Left lobe of liver (tissue), 2 donors: Measurements from ENCODE around the gene PIK3R5. TPM values are rescaled to one million over a fixed set of nuclear protein-coding genes. Genes with fewer than 3 reads are reported as not detected.
"Not testable (repeated sequence)": the region's sequence is repeated elsewhere in the genome, so short reads cannot be mapped to it uniquely, and the experiment has no call there.

Experiments used
- ATAC-seq: fragments of 200-7000 bp; cut with Tn5 transposase; one replicate; pipeline ENCODE4 v1.9.1; 2020; ENCODE audit warnings: mild to moderate bottlenecking, moderate library complexity
- DNase-seq: peaks from one replicate; pipeline ENCODE4 v3.0.0-alpha.2; 2020; ENCODE audit warnings: low spot score
- total RNA-seq: library from RNA; stranded (reverse); gene quantifications from one replicate; pipeline ENCODE4 v1.2.1, GENCODE V29; 2021
- donor health status: DM: no; HTN: no; CAD: no; lungs with moderate emphysema.
- donor health status: DM: no; HTN: yes; CAD: no.

The PIK3R5 gene
- total RNA-seq, 1 donor from 2014 or later, result 3.3 TPM

DNA sequence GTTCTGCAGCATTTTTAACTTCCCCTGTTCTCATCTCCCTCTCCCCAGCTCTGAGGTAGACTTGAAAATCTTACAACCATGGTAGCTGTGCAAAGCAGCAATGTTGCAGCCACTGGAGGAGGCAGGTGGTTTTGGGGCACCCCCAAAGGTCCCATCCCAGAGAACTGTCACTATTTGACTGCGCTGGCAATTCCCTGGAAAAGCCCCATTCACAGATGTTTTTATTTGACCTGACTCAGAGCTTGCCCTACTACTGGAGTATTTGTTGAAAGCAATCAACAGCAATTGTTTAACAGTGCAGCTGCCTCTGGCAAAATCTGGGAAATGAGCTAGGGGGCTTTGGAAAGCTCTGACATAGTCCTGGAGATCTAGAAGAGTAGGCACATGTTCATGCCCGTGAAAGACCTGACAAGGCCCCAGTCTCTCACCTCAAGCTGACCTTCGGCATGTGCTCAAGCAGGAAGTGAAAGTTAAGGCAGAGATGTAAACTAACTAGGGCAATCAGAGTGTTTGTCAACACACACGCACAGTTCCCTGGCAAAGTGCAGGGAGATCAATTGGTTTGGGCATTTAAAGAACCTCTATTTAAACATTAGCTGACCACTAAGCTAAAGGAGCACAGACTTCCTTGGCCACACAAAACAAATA, 19.7 kb upstream of the PIK3R5 start:
- DNase-seq, result no peak
- ATAC-seq, result peak; percentile 69

- ATAC-seq, DNase-seq: not testable (repeated sequence)
Measured at GRCh38 chr17:8984225-8984624, 18.7 kb upstream of the PIK3R5 start.

DNA sequence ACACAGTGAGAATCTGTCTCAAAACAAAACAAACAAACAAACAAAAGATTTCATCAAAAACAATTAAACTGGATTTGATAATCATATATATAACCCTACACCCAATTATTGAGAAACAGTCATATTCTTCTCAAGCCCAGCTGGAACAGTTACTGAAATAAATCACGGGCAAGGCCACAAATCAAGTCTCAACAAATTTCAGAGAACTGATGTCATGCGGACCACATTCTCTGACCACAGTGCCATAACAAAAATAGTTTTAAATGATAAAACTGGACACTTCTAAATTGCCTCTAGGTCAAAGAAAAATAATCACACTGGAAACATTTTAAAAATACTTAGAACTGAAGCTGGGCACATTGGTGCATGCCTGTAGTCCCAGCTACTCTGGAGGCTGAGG, 15.9 kb upstream of the PIK3R5 start:
- no peak for ATAC-seq

DNA sequence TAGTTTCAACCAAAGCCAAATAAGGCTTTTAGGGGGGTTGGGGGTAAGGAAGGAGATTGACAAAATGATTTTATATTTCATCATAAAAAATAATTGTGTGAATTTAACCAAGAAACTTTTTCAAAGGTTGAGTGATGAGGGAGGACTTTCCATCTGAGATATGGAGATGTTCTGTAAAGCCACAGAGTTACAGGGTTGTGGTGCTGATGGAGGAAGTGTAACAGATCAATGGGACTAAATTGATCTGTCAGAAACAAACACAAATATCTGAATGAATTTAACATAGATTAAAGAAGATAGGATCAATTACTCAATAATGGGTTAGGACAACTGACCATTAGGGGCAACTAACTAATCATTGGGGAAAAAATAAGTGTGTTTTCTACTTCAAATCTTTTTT, 14.2 kb upstream of the PIK3R5 start:
- no peak for ATAC-seq
- DNase-seq, result no peak

More for the DNA sequence above, 15.9 kb upstream of the PIK3R5 start:
- DNase-seq, result no peak

GRCh38 chr17:8976638-8977037, 11.1 kb upstream of the PIK3R5 start:
- ATAC-seq (no peak), DNase-seq (no peak)

DNA sequence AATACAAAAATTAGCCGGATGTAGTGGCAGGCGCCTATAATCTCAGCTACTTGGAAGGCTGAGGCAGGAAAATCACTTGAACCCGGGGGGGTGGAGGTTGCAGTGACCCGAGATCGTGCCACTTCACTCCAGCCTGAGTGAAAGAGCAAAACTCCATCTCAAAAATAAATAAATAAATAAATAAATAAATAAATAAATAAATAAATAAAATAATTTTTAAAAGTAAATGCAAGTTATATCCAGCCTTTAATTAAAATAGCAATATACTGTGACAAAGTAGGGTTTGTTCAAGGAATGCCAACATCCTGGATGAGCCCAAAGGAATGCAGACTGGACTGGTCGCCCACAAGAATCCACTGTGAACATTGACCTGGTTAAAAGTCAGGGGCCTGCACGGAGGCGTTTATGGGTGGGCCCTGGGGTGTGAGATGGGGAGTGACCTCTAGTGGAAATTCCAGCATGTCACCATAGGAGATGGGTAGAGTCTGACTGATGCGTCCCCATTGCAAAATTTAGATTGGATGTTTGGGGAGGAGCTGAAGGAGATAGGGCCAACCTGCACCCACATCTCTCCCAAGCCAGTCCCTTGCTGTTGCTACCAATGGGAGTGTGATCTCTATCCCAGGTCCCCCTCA, 9.7 kb upstream of the PIK3R5 start:
- no peak for DNase-seq
- no peak for ATAC-seq

DNA sequence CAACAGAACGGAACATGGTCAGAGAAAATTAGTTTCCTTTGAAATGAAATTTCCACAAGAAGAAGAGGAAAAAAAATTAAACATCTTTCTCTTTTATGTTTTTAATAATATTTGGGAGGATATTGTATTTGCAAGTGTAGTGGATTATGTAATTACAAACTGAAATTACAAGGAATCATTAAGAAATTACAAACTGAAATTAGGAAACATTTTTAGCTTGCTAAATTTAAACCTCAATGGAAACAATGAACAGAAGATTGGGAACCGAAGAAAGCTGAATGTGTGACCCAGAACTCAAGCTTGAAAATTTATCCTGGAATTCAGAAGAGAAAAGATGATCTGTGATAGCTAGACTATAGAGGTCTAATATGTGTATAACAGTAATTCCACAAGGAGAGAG, 4.4 kb upstream of the PIK3R5 start:
- ATAC-seq, result no peak
- no peak for DNase-seq

DNA sequence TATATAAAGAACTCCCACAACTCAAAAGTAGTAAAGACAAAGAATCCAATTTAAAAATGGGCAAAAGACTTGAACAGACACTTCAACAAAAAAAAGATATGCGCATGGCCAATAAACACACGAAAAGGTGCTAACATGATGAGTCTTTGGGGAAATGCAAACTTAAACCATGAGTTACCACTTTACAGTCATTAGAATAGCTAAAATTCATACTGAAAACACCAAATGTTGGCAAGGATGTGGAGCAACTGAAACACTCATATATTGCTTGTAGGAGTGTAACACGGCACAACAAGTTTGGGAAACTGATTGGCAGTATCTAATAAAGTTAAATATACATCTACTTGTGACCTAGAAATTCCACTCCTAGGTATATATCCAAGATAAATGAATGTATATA, 3.0 kb upstream of the PIK3R5 start:
- no peak for ATAC-seq
- no peak for DNase-seq

DNA sequence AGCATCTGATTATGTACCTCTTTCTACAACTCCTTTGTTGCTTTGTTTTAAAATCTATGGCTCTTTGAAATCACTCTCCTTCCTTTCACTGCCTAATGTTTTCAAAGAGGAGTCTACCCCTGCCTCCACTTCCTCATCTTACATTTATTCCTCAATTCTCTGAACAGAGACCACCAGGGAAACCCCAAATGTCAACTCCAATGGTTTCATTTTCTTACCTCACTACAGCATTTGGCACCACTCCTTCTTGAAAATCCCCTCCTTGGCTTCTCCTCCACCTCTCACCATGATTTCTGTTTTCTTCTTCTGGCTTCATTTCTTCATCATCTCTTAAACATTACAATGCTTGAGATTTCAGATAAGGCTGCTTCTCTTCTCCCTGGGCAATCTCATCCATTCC, 2.4 kb upstream of the PIK3R5 start:
- ATAC-seq (no peak), DNase-seq (no peak)

DNA sequence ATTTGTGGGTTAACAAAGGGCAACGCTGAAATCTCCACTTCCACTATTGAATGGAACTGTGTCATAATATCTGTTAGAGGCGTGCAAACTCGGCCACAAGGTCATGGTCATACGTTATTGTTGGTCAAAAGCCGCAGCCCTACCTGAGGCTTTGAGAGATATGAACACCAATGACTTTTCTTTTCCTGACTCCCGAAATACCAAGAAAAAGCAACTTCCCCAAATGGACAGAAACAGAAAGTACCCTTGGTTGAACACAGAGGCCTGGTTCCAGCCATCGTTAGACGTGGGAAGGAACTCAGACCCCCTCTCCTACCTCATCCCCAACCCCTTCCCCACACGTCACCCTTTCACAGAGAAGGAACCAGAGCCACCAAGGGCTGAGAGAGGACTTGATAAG, 1.4 kb upstream of the PIK3R5 start:
- no peak for DNase-seq
- peak; percentile 14 for ATAC-seq

GRCh38 chr17:8964801-8965393, 610 bp downstream of the PIK3R5 start:
- ATAC-seq (peak; percentile 43), DNase-seq (no peak)

GRCh38 chr17:8963647-8964258, 1.8 kb downstream of the PIK3R5 start:
- no peak for DNase-seq
- ATAC-seq, result no peak

- DNase-seq, result no peak
- no peak for ATAC-seq
Measured at GRCh38 chr17:8963014-8963413, 2.5 kb downstream of the PIK3R5 start.

DNA sequence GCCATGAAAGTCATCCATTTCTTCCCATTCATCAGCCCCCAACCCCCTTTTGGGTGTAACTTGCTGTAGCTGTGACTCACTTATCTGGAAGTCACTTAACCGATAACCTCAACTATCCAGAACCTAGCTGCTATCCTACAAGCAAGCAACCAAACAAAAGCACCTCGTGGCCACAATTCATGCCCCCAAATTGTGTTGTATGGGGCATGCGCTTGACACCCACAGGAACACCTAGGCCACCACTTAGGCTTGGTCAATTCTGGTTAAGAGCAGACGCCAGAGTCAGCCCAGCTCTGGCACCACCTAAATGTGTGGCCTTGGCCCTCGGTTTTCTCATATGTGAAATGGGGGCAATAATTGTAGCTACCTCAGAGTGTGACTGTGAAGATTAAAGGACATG, 3.7 kb downstream of the PIK3R5 start:
- ATAC-seq (no peak), DNase-seq (no peak)

DNA sequence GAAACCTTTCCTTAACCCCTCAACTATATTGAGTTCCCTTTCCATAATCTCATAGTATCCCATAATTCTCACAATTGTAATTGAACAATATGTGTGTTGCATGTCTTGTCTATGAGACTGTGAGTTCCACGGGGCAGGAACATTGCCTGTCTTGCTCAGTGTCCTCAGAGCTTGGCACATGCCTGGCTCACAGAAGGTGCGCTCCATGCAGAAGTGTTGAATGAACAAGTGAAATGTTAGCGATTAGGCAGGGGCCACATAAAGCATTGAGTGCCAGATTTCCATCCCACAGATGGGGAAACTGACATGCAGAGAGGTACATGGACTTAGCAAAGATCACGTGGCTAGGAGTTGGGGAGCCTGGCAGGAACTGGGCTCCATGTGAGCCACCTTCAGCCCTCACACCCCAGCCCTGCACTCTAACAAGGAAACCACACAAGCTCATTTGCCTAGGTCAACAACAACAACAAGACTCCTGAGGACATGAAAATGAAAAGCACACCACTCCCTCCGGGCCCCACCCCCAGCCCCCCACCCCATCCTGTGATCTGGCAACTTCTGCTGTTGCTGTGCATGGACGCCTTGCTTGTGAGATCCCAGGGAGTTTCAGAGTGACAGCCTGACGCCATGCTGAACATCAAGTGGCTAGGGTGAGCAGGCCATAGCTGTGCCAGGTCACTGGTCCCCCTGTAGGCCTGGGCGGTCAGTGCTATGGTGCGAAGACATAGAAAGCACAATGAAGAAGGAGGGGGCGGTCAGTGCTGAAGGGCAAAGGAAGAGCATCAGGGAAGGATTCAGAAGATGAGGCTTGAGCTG, 5.0 kb downstream of the PIK3R5 start:
- ATAC-seq, result no peak
- no peak for DNase-seq

DNA sequence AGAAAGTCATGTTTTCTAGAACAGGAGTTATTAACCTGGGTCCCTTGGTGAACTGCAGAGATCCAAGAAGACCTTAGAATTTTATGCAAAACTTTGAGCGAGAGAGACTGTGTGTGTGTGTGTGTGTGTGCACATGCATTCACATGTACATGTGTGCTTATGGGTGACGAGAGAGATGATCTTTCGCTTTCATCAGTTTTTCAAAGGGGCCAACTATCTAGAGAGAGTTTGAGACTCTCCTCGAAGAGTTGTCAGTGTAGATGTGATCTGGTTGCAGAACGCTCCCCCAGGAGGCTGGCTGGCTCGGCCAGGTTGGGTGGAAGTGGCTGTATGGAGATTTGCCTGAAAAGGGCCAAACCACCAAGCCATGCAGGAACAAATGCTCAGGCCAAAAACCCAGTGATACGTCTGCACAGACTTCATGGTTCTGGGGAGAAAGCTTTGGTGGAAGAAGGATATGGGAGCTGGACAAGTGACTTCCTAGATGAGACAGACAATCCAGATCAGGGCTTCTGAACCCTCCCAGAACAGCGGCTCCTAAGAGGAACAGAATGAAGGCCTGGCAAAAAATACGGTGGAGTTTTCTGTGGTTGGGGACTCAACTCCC, 6.1 kb downstream of the PIK3R5 start:
- ATAC-seq, result no peak

DNA sequence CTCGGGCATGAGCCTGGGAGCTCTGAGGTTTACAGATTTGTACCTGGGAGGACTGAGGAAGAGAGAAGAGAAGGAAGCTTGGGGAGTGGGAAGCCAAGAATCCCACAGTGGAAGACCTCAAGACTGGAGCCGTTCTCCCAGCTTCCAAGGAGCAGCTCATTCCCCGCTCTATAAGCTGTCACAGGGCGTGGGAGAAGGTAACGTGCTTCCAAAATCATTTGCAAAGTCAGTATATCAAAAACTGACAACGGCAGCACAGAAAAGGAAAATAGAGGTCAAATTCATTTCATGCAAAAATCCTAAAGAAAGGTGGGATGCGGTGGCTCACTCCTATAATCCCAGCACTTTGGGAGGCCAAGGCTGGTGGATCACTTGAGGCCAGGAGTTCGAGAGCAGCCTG, 7.8 kb downstream of the PIK3R5 start:
- DNase-seq (no peak), ATAC-seq (no peak)

More for the DNA sequence above, 6.1 kb downstream of the PIK3R5 start:
- DNase-seq, result no peak

GRCh38 chr17:8956465-8956902, 9.0 kb downstream of the PIK3R5 start:
- ATAC-seq, result no peak
- no peak for DNase-seq

GRCh38 chr17:8955021-8955959, 10.2 kb downstream of the PIK3R5 start:
- peak; percentile 42 for DNase-seq
- ATAC-seq, result peak; percentile 48

GRCh38 chr17:8954339-8954738, 11.2 kb downstream of the PIK3R5 start:
- peak; percentile 65 for ATAC-seq

More at GRCh38 chr17:8954339-8954738, 11.2 kb downstream of the PIK3R5 start:
- DNase-seq, result peak; percentile 64
